Measurements from ENCODE around the gene UROS. TPM values are rescaled to one million over a fixed set of nuclear protein-coding genes. Genes with fewer than 3 reads are reported as not detected.

Gene UROS
- total RNA-seq, 1 donor from 2014 or later: 45.0 TPM

GRCh38 chr10:125782054-125782453 lies 41.0 kb downstream of the UROS start:
- no peak overlapping the region for H3K27ac Mint-ChIP-seq
- H3K9me3 Mint-ChIP-seq (ENCODE audit: low read depth): peaks cover 5% of the 10 kb centered on the region
- no peak for DNase-seq (ENCODE audit: low spot score, unreplicated experiment)

GRCh38 chr10:125781374-125781773 lies 41.7 kb downstream of the UROS start:
- Mint-ChIP-seq H3K36me3 (ENCODE audit: insufficient read depth) (no peaks in the 10 kb centered on the region), H3K4me3 (ENCODE audit: low read depth) (no peak overlapping the region), H3K27ac (no peak overlapping the region), H3K27me3 (no peaks in the 10 kb centered on the region), H3K9me3 (ENCODE audit: low read depth) (peaks cover 5% of the 10 kb centered on the region), H3K4me1 (ENCODE audit: low read depth) (no peaks in the 10 kb centered on the region)
- TF ChIP-seq CTCF (IDR thresholded peaks at IDR 0.05; ENCODE audit: unreplicated experiment): no peak
- no peak for DNase-seq (ENCODE audit: low spot score, unreplicated experiment)

More at GRCh38 chr10:125782054-125782453, 41.0 kb downstream of the UROS start:
- no peaks in the 10 kb centered on the region for H3K36me3 Mint-ChIP-seq (ENCODE audit: insufficient read depth)
- H3K27me3 Mint-ChIP-seq: no peaks in the 10 kb centered on the region
- H3K4me1 Mint-ChIP-seq (ENCODE audit: low read depth): no peaks in the 10 kb centered on the region
- no peak for TF ChIP-seq CTCF (IDR thresholded peaks at IDR 0.05; ENCODE audit: unreplicated experiment)
- H3K4me3 Mint-ChIP-seq (ENCODE audit: low read depth): no peak overlapping the region

- Mint-ChIP-seq H3K4me1 (ENCODE audit: low read depth) (no peaks in the 10 kb centered on the region), H3K27ac (no peak overlapping the region), H3K9me3 (ENCODE audit: low read depth) (peaks cover 5% of the 10 kb centered on the region), H3K36me3 (ENCODE audit: insufficient read depth) (no peaks in the 10 kb centered on the region), H3K4me3 (ENCODE audit: low read depth) (no peak overlapping the region), H3K27me3 (no peaks in the 10 kb centered on the region)
- no peak for TF ChIP-seq CTCF (IDR thresholded peaks at IDR 0.05; ENCODE audit: unreplicated experiment)
- DNase-seq (ENCODE audit: low spot score, unreplicated experiment): no peak
Observed at GRCh38 chr10:125779403-125780327, 43.4 kb downstream of the UROS start.

- H3K4me3 Mint-ChIP-seq (ENCODE audit: low read depth): no peak overlapping the region
- no peaks in the 10 kb centered on the region for H3K27me3 Mint-ChIP-seq
- H3K27ac Mint-ChIP-seq: no peak overlapping the region
- no peaks in the 10 kb centered on the region for H3K4me1 Mint-ChIP-seq (ENCODE audit: low read depth)
- TF ChIP-seq CTCF (IDR thresholded peaks at IDR 0.05; ENCODE audit: unreplicated experiment): no peak
- H3K36me3 Mint-ChIP-seq (ENCODE audit: insufficient read depth): no peaks in the 10 kb centered on the region
- peaks cover 5% of the 10 kb centered on the region for H3K9me3 Mint-ChIP-seq (ENCODE audit: low read depth)
- no peak for DNase-seq (ENCODE audit: low spot score, unreplicated experiment)
Observed at GRCh38 chr10:125778556-125778955, 44.5 kb downstream of the UROS start.

- DNase-seq (ENCODE audit: low spot score, unreplicated experiment): no peak
- Mint-ChIP-seq H3K27ac (no peak overlapping the region), H3K4me3 (ENCODE audit: low read depth) (no peak overlapping the region), H3K27me3 (no peaks in the 10 kb centered on the region), H3K4me1 (ENCODE audit: low read depth) (no peaks in the 10 kb centered on the region), H3K9me3 (ENCODE audit: low read depth) (peaks cover 5% of the 10 kb centered on the region), H3K36me3 (ENCODE audit: insufficient read depth) (no peaks in the 10 kb centered on the region)
- no peak for TF ChIP-seq CTCF (IDR thresholded peaks at IDR 0.05; ENCODE audit: unreplicated experiment)
Observed at GRCh38 chr10:125777806-125778205, 45.3 kb downstream of the UROS start.
